ENCODE results near the gene CPA1. TPM values are rescaled to one million over a fixed set of nuclear protein-coding genes. Genes with fewer than 3 reads are reported as not detected.

CPA1 gene
- total and polyA plus RNA-seq, 8 donors, result 1.7 to 17.3 (median 5.5) TPM; not detected in 5

- DNase-seq, result no peak
- no peaks in the 10 kb centered on the region for H3K36me3 ChIP-seq
- no peaks in the 10 kb centered on the region for H3K4me1 ChIP-seq
- H3K27ac ChIP-seq, result no peak within 1 kb of the TSS
- no peaks in the 10 kb centered on the region for H3K27me3 ChIP-seq
- no peak within 1 kb of the TSS for H3K4me3 ChIP-seq
- intact Hi-C loops (cut with DNase I; ENCODE audit: low total_unique reads), result no loop called here
- no peaks in the 10 kb centered on the region for H3K9me3 ChIP-seq
- TF ChIP-seq POLR2AphosphoS5 (IDR thresholded peaks at IDR 0.05) (no peak), POLR2A (IDR thresholded peaks at IDR 0.05) (no peak), EP300 (IDR thresholded peaks at IDR 0.05) (no peak), CTCF (IDR thresholded peaks at IDR 0.05) (no peak)
- 92 to 96% (median 94%) methylated on average over 5 of the region's 5 CpGs for WGBS, 5 donors
These were observed 35.9 kb upstream of the CPA1 start, which contains the start of gene CPA5 for GRCh38 chr7:130344271-130344866. CPA5 (plus strand) TSS chr7:130344816; CDS start chr7:130346486, 1,670 bp downstream.

- no peaks in the 10 kb centered on the region for H3K4me1 ChIP-seq
- no peak overlapping the region for H3K4me3 ChIP-seq
- no peaks in the 10 kb centered on the region for H3K9me3 ChIP-seq
- H3K27ac ChIP-seq, result no peak overlapping the region
- intact Hi-C loops (cut with DNase I; ENCODE audit: low total_unique reads), result no loop called here
- TF ChIP-seq EP300 (IDR thresholded peaks at IDR 0.05), result no peak
- TF ChIP-seq CTCF (IDR thresholded peaks at IDR 0.05), result no peak
- no peak for TF ChIP-seq POLR2A (IDR thresholded peaks at IDR 0.05)
- TF ChIP-seq POLR2AphosphoS5 (IDR thresholded peaks at IDR 0.05), result no peak
- no peaks in the 10 kb centered on the region for H3K27me3 ChIP-seq
- 37 to 61% (median 50%) methylated on average over 8 of the region's 8 CpGs for WGBS, 5 donors
- H3K36me3 ChIP-seq, result no peaks in the 10 kb centered on the region
- no peak for DNase-seq
These were observed 35.2 kb upstream of the CPA1 start for GRCh38 chr7:130345136-130345535.

GRCh38 chr7:130345725-130346124, 34.6 kb upstream of the CPA1 start:
- intact Hi-C loops (cut with DNase I; ENCODE audit: low total_unique reads), result no loop called here
- H3K4me1 ChIP-seq, result no peaks in the 10 kb centered on the region
- H3K27me3 ChIP-seq, result no peaks in the 10 kb centered on the region
- TF ChIP-seq CTCF (IDR thresholded peaks at IDR 0.05) (no peak), POLR2A (IDR thresholded peaks at IDR 0.05) (no peak), EP300 (IDR thresholded peaks at IDR 0.05) (no peak), POLR2AphosphoS5 (IDR thresholded peaks at IDR 0.05) (no peak)
- H3K36me3 ChIP-seq, result no peaks in the 10 kb centered on the region
- DNase-seq, result no peak
- WGBS, 5 donors, result 73 to 90% (median 85%) methylated on average over 4 to 5 of the region's 5 CpGs
- no peaks in the 10 kb centered on the region for H3K9me3 ChIP-seq
- H3K27ac ChIP-seq, result no peak overlapping the region
- no peak overlapping the region for H3K4me3 ChIP-seq

- no peaks in the 10 kb centered on the region for H3K27me3 ChIP-seq
- intact Hi-C loops (cut with DNase I; ENCODE audit: low total_unique reads), result no loop called here
- H3K36me3 ChIP-seq, result no peaks in the 10 kb centered on the region
- TF ChIP-seq CTCF (IDR thresholded peaks at IDR 0.05) (no peak), EP300 (IDR thresholded peaks at IDR 0.05) (no peak), POLR2AphosphoS5 (IDR thresholded peaks at IDR 0.05) (no peak), POLR2A (IDR thresholded peaks at IDR 0.05) (no peak)
- H3K27ac ChIP-seq, result no peak overlapping the region
- H3K4me3 ChIP-seq, result no peak overlapping the region
- H3K4me1 ChIP-seq, result peaks cover 0 to 4% (median 3%) of the 10 kb centered on the region in 4 donors
- no peaks in the 10 kb centered on the region for H3K9me3 ChIP-seq
- WGBS, 5 donors, result 84 to 99% (median 88%) methylated on average over 7 to 10 of the region's 10 CpGs
- DNase-seq, result no peak
These were observed 34.0 kb upstream of the CPA1 start for GRCh38 chr7:130346177-130346905.

All from stomach (tissue), 9 donors.